IPS DF 19.7 (cell line): ENCODE results near the gene AFDN.

Experiments
- DNase-seq: peaks from one replicate; pipeline ENCODE4 v3.0.0-alpha.2; 2013; ENCODE audit warnings: low read depth, low spot score

AFDN gene

GRCh38 chr6:167817729-167818128, 9.0 kb upstream of the AFDN start:
- no peak for DNase-seq

GRCh38 chr6:167819576-167819975, 7.1 kb upstream of the AFDN start:
- no peak for DNase-seq

GRCh38 chr6:167820681-167821080, 6.0 kb upstream of the AFDN start:
- no peak for DNase-seq

GRCh38 chr6:167824591-167825331, 1.9 kb upstream of the AFDN start:
- DNase-seq: no peak

- DNase-seq: no peak
These were observed 1.1 kb upstream of the AFDN start for GRCh38 chr6:167825332-167826229.

- no peak for DNase-seq
These were observed 348 bp upstream of the AFDN start for GRCh38 chr6:167826230-167826895.

- no peak for DNase-seq
These were observed 1.0 kb downstream of the AFDN start for GRCh38 chr6:167827583-167828324.

GRCh38 chr6:167828325-167828956, 1.7 kb downstream of the AFDN start:
- DNase-seq: no peak

GRCh38 chr6:167829513-167829912, 2.8 kb downstream of the AFDN start:
- DNase-seq: no peak

GRCh38 chr6:167831281-167831828, 4.6 kb downstream of the AFDN start:
- DNase-seq: no peak

GRCh38 chr6:167832497-167833395, 6.0 kb downstream of the AFDN start:
- no peak for DNase-seq

GRCh38 chr6:167833396-167833763, 6.7 kb downstream of the AFDN start:
- DNase-seq: no peak

- DNase-seq: no peak
These were observed 8.5 kb downstream of the AFDN start for GRCh38 chr6:167835260-167835659.

GRCh38 chr6:167836721-167837120, 10.0 kb downstream of the AFDN start:
- no peak for DNase-seq

- DNase-seq: no peak
These were observed 11.6 kb downstream of the AFDN start for GRCh38 chr6:167838207-167838748.

GRCh38 chr6:167839343-167839742, 12.6 kb downstream of the AFDN start:
- no peak for DNase-seq

- DNase-seq: no peak
These were observed 13.0 kb downstream of the AFDN start for GRCh38 chr6:167839755-167840154.

- DNase-seq: no peak
These were observed 13.4 kb downstream of the AFDN start for GRCh38 chr6:167840160-167840525.

- no peak for DNase-seq
These were observed 13.9 kb downstream of the AFDN start for GRCh38 chr6:167840526-167841179.
